A549 treated with GW870086 at 1 μM for 4 hours (cell line): ENCODE results near the gene MYL10. TPM values are rescaled to one million over a fixed set of nuclear protein-coding genes. Genes with fewer than 3 reads are reported as not detected.

Experiments
- total RNA-seq: library from RNA; stranded (reverse); fragments of 200-300 nt; extraction: Qiagen RNA extraction; gene quantifications from 5 replicates; pipeline ENCODE4 v1.2.3, GENCODE V29; 2022; ENCODE audit warnings: low read depth

MYL10 gene
- total RNA-seq = not detected in 5 replicates

DNA sequence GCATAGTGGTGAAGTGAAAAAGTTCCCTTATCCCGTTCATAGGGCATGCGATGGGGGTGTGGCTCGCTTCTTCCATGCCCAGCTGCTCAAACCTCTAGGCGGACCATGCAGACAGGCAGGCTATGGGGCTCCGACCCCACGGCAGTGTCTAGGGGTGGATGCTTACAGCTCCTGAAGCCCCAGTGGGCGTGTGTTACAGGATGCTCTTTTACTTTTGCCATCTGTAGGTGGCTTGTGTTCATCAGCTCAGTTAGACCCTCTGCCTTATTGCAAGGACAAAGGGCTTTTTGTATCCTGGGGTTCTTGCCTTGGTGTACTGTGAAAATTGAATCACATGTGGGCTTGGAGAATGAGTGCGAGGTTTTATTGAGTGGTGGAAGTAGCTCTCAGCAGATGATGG, at the start of gene MYL10:
MYL10 (minus strand) TSS at position 126 of the 400 bp plus-strand sequence. CDS start 178 bp downstream, outside the sequence.

Other genes with a start within 250 kb of the MYL10 start
- gene CUX1, start 188.3 kb upstream of the MYL10 start, total RNA-seq = 40.6 to 48.7 TPM (median 47.3 TPM) in 5 replicates